Erythroblast (primary cell): ENCODE measurements around the gene DLG2.

Experiments
- DNase-seq, 2 experiments: peaks; one replicate each; lab custom pipeline; 2025; lab: John Stamatoyannopoulos, UW
- GATA1 ChIP-seq: IDR thresholded peaks from 2 replicates; pipeline ENCODE4 v1.6.1; 2011; ENCODE audit warnings: low read depth, mild to moderate bottlenecking, control low read depth, low read length, moderate library complexity
- POLR2A ChIP-seq: IDR thresholded peaks from 2 replicates; pipeline ENCODE4 v1.6.1; 2011; ENCODE audit warnings: mild to moderate bottlenecking, low read length

DLG2 gene

DNA sequence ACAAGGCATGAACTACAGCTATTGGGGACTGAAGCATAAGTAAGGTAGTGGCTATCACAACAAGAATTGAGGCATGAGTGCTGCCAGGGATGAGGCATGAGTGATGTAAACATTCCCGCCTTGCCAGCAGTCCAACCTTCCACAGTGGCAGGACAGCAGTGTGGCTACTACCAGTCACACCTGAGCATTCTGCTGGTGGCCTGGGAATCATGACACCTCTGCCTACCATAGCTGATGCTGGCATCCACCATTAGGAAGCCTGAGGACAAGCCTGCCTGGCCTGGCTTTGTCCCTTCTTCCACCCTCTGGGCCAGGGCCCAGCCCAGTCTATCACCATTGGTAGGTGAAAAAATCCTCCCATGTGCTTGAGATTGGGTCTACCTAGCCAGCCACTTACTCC is 1628.2 kb downstream of the DLG2 start:
- TF ChIP-seq POLR2A (no peak), GATA1 (no peak)
- DNase-seq = no peak

DNA sequence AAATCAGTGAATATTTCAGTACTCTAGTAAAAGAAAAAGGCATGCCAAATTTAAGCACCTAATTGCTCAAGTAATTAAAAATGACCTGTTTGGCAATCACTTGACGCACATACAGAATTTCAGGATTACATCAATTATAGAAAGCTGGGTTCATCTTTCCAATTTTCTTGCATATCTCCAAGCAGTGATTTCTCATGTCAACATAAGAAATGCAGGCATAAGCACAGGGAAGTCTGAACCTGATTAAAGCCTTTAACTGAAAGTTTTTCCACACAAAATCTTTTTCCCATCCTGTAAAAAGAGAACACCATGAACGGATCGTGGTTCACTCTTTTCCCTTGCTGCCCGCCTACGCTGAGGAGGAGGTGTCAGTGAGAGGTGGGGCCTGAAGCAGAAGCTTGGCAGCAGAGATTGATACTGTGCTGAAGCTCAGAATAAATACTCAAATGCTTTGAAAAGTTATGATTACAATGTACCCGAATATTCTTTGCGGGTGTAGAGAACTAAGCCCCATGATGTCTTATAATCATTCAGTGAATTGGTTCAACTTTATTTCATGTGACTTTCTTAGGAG is 1636.9 kb downstream of the DLG2 start:
- DNase-seq = no peak
- TF ChIP-seq POLR2A = no peak
- no peak for TF ChIP-seq GATA1

- no peak for TF ChIP-seq GATA1
- TF ChIP-seq POLR2A = no peak
- no peak for DNase-seq
Observed at GRCh38 chr11:83982825-83983224, 1644.3 kb downstream of the DLG2 start.

DNA sequence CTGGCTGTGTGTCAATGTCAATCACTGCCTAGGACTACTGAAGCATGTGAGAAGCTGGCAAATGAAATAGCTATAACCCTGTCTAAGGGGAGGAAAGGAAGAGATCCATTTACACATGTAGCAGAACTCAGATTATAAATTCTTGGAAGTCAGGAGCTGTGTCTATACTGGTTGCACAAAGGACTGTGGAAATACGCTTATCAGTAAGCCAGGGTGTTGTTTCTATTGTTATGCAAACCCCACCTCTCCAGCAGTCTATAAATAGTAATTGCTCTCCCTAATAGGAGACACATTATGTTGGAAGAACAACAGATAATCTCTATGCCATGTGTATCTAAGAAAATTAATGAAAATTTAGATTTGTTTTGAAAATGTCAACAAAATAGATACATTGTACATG is 1647.6 kb downstream of the DLG2 start:
- TF ChIP-seq GATA1 (no peak), POLR2A (no peak)
- no peak for DNase-seq

- no peak for TF ChIP-seq POLR2A
- TF ChIP-seq GATA1 = no peak
- DNase-seq = no peak
Observed at GRCh38 chr11:83978942-83979341, 1648.2 kb downstream of the DLG2 start.

GRCh38 chr11:83976086-83976485 is 1651.1 kb downstream of the DLG2 start:
- TF ChIP-seq POLR2A (no peak), GATA1 (no peak)
- DNase-seq = no peak

- no peak for TF ChIP-seq POLR2A
- no peak for TF ChIP-seq GATA1
- no peak for DNase-seq
Observed at GRCh38 chr11:83972536-83972935, 1654.6 kb downstream of the DLG2 start.

DNA sequence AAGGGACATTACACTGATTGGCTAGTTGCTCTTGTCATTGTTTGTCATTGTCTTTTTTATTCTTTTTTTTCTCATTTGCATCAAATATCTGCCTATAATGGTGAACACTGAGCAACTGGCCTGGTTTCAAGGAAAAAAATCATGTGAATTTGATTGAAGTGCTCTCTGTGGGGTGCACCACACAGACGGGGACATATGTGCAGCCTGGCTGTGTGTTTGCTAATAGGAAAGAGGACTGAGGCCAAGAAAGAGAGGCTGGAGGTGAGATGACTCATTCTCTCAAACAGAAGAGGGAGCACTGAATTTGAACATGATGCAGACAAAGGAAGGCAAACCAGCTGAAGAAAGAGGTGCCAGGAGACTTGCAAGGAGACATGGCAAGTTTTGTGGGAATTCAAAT is 1656.1 kb downstream of the DLG2 start:
- TF ChIP-seq GATA1 (no peak), POLR2A (no peak)
- DNase-seq = no peak

- no peak for DNase-seq
- no peak for TF ChIP-seq POLR2A
- no peak for TF ChIP-seq GATA1
Observed at GRCh38 chr11:83970061-83970671, 1657.0 kb downstream of the DLG2 start.

DNA sequence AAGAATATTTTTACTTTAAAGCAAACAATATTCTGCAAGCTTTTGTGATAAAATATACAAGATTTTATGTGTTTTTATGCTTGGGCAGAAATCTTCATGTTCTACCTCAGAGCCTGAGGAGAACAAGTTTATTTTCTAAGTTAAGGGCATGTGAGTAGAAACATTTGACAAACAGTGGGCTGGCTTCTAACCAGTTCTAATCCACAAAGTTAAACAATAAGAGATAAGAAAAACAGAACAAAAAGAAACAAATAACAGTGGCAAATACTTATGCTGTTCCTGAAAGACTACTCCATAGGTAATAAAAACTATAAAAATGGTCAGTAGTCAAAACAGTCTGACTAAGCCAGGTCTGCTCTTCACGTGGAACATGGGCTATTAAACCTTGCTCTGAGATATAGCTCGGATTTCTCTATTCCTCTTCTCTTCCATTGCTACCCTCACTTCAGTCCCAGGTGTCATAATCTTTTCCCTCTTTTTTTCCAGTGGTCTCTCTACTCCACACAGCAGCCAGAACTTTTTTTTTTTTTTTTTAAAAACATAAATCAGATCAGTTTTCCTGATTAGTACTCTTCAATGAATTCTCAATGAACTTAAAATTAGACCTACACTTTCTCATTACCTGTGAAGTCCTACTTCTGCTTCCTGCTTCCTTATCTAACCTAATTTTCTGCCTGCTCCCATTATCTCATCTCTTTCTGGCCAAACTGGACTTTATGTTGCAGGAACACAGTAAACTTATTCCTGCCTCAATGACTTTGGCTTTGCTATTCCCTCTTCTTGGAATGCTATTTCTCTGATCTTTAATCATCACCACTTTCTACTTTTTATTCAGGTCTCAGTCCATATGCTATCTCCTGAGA is 1669.9 kb downstream of the DLG2 start:
- DNase-seq = no peak
- TF ChIP-seq GATA1 = no peak
- TF ChIP-seq POLR2A = no peak

GRCh38 chr11:83956119-83956697 is 1670.9 kb downstream of the DLG2 start:
- DNase-seq = no peak
- TF ChIP-seq POLR2A (no peak), GATA1 (no peak)

- TF ChIP-seq GATA1 (no peak), POLR2A (no peak)
- DNase-seq = no peak
Observed at GRCh38 chr11:83954780-83955179, 1672.4 kb downstream of the DLG2 start.

- TF ChIP-seq POLR2A = no peak
- TF ChIP-seq GATA1 = no peak
- DNase-seq = no peak
Observed at GRCh38 chr11:83951521-83951920, 1675.6 kb downstream of the DLG2 start.

DNA sequence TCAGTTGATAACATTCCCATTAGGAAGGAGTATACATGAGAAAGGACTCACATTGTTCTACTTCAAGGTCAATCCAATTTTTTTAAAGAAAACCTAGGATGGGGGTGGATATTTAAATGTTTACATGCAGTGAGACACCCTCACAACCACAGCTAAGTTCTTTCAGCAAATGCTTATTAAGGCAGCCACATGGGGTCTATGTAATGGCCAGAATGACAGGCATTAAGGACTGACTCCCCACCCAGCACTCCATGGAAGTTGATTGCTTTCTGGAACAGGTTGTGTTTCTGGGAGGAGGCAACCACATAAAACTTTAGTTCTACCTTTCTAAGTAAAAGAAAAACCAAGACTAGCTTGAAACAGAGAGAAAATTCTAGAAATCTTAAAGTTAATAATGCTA is 1678.9 kb downstream of the DLG2 start:
- no peak for DNase-seq
- TF ChIP-seq POLR2A = no peak

DNA sequence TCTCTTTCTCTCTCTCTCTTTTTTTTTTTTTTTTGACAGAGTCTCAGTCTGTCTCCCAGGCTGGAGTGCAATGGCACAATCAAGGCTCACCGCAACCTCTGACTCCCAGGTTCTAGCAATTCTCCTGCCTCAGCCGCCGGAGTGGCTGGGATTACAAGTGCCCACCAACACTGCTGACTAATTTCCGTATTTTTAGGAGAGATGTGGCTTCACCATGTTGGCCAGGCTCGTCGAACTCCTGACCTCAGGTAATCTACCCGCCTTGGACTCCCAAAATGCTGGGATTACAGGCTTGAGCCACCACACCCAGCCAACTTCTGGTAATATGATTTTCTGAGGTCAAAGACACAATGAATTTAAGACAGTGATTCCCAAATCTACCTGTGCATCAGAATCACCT is 1681.2 kb downstream of the DLG2 start:
- no peak for DNase-seq
- TF ChIP-seq POLR2A (no peak), GATA1 (no peak)
